ENCODE results near the gene XPNPEP1.

XPNPEP1 gene

GRCh38 chr10:109851616-109852474, 71.5 kb downstream of the XPNPEP1 start:
- no peak for DNase-seq (ENCODE audit: low spot score)
- in situ Hi-C loops (cut with MboI; ENCODE audit: low sequenced_read_pairs, unreplicated experiment): no loop called here
- TF ChIP-seq, protein P1, sequence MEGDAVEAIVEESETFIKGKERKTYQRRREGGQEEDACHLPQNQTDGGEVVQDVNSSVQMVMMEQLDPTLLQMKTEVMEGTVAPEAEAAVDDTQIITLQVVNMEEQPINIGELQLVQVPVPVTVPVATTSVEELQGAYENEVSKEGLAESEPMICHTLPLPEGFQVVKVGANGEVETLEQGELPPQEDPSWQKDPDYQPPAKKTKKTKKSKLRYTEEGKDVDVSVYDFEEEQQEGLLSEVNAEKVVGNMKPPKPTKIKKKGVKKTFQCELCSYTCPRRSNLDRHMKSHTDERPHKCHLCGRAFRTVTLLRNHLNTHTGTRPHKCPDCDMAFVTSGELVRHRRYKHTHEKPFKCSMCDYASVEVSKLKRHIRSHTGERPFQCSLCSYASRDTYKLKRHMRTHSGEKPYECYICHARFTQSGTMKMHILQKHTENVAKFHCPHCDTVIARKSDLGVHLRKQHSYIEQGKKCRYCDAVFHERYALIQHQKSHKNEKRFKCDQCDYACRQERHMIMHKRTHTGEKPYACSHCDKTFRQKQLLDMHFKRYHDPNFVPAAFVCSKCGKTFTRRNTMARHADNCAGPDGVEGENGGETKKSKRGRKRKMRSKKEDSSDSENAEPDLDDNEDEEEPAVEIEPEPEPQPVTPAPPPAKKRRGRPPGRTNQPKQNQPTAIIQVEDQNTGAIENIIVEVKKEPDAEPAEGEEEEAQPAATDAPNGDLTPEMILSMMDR (IDR thresholded peaks at IDR 0.05; ENCODE audit: borderline replicate concordance, control extremely low read depth, extremely low read depth, insufficient read depth, missing control alignments): no peak

DNA sequence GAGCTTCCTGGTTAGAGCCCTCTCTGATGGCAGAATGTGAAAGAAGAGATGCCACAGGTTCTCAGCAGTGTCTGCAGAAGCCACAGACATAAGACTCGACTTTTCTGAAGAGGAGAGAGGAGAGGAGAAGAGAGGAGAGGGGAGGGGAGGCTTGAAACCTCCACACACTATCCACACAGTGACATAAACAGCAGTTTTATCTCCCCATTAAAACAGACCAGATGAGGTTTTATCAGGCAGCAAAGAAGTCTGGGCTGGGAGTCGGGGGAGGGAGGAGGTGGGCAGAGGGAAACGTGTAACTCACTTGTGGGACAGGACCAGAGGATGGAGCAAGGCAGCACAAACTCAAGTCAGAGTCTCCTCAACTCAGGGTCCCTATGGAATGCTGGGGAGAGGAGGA, 76.5 kb downstream of the XPNPEP1 start:
- in situ Hi-C loops (cut with MboI; ENCODE audit: low sequenced_read_pairs, unreplicated experiment): no loop called here
- DNase-seq (ENCODE audit: low spot score): no peak
- TF ChIP-seq, protein P1 (IDR thresholded peaks at IDR 0.05; ENCODE audit: borderline replicate concordance, control extremely low read depth, extremely low read depth, insufficient read depth, missing control alignments): no peak

DNA sequence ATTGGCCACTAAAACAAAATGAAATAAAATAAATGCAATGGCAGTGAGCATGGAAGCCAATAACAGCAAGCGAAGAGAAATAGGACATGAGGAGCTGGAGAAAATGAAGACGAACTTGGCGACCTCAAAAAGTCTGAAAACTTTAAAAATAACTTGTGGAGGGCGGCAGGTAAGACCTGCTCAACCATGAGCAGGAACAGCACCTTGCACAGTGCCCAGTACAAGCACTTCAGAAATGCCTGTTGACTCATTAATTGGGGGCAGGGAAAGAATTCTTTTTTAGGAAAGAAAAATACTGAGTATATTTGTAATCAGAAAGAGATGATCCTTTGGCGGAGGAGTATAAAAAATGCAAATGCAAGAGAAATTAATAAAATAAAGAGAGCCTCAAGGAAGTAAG, 78.0 kb downstream of the XPNPEP1 start:
- in situ Hi-C loops (cut with MboI; ENCODE audit: low sequenced_read_pairs, unreplicated experiment): no loop called here
- DNase-seq (ENCODE audit: low spot score): no peak
- TF ChIP-seq, protein P1 (IDR thresholded peaks at IDR 0.05; ENCODE audit: borderline replicate concordance, control extremely low read depth, extremely low read depth, insufficient read depth, missing control alignments): no peak

DNA sequence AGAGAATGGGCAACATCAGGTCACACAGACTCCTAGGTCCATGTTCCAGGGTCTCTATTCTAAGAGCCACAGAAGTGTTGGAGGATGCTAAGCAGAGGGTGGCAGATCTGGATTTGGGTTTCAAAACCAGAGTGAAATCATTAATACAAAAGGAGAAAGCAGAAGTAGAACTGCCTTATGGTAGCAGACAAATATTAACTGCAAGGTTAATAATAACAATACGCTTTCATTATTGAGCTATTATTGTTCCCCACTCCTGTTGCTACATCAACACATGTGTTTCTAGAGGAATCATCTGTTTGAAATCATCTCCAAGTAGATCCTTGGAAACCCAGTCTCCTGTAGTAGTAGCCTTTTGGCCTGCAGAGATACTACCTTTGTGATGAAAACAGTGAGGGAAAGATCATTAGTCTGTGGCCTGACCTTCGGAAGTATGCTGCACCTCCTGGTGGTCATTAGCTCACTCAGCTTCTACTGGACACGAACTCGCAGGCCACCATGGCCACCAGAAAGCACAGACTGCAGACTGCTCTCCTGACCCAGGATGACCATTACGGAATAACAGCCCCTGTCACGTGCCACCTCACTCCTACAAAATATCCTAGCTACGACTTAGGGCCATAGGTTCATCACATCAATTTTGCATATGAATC, 84.6 kb downstream of the XPNPEP1 start:
- TF ChIP-seq, protein P1 (IDR thresholded peaks at IDR 0.05; ENCODE audit: borderline replicate concordance, control extremely low read depth, extremely low read depth, insufficient read depth, missing control alignments): no peak
- DNase-seq (ENCODE audit: low spot score): no peak
- in situ Hi-C loops (cut with MboI; ENCODE audit: low sequenced_read_pairs, unreplicated experiment): no loop called here

DNA sequence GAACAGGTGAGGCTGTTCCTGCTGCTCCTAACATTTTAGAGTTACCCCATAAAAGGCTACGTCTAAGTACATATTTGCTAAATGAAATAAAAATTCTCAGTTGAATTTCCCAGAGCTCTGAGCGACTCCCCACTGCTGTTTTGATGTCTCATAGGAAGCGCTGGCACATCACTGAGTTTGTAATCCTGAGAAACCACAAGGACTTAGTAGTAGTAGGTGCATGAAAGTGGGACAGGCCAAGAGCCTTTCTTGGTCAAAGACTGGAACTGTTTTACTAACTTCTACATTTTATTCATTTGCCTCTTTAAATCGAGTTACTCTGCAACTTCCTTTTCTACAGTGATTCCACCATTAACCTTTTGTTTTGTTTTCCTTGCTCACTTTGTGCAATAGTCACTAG, 85.9 kb downstream of the XPNPEP1 start:
- TF ChIP-seq, protein P1 (IDR thresholded peaks at IDR 0.05; ENCODE audit: borderline replicate concordance, control extremely low read depth, extremely low read depth, insufficient read depth, missing control alignments): no peak
- DNase-seq (ENCODE audit: low spot score): no peak
- in situ Hi-C loops (cut with MboI; ENCODE audit: low sequenced_read_pairs, unreplicated experiment): no loop called here

GRCh38 chr10:109835257-109835656, 88.1 kb downstream of the XPNPEP1 start:
- in situ Hi-C loops (cut with MboI; ENCODE audit: low sequenced_read_pairs, unreplicated experiment): no loop called here
- no peak for DNase-seq (ENCODE audit: low spot score)
- TF ChIP-seq, protein P1 (IDR thresholded peaks at IDR 0.05; ENCODE audit: borderline replicate concordance, control extremely low read depth, extremely low read depth, insufficient read depth, missing control alignments): no peak

Measured in GM13976 (cell line).